Stimulated activated naive CD4-positive, alpha-beta T cell treated with Interleukin-2 at 50 U/mL for 16 hours (primary cell): ENCODE results near the gene ZNF841.
A peak's percentile ranks its signal among the peaks of the same experiment; 100 is the strongest.
"Not testable (repeated sequence)": the region's sequence is repeated elsewhere in the genome, so short reads cannot be mapped to it uniquely, and the experiment has no call there.

Experiments
- DNase-seq: peaks from one replicate; lab custom pipeline; 2025; lab: John Stamatoyannopoulos, UW

ZNF841 gene

DNA sequence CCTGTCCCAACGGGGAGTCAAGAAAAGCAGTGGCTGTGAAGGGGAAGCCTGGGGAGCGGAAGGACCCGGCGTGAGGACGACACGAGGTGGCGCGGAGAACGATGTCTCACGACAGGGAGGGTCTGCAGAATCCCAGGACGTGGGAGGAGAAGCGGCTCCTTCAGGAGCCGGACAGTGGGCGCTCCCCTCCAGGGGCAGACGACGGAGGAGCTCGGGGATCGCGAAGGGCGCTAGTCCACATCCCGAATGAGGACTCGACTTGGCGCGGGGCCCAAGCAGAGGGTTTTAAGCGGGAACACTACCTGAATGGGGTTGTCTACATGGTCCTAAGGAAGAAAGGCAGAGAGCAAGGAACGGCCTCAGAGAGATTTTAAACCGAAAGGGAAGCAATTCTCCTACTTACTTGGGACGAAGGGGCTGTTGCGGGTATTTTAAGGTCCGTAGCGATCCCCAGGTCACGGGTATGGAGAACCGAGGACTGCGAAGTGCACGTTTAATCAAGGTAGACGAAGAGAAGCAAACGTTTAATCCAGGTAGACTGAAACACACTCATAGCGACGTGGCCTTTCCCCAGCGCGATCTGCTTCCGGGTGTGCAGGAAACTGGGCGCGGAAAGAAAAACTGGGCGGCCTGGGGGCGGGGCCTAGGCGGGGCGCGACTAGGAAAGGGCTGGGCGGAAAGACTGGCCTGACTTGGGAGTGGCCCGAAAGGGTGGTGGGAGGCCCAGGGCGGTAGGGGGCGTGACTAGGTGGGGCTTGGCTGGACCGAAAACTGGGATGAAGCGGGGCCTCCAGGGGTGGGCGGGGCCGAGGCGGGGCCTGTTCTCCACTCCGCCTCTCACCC, at the start of gene ZNF841:
TSS of gene ZNF841 (minus strand) at position 594 of the 843 bp plus-strand sequence. CDS start 10,964 bp downstream, outside the sequence.
- DNase-seq, result peak; percentile 81

- DNase-seq, result no peak
These were observed 46.5 kb upstream of the ZNF841 start for GRCh38 chr19:52142001-52142595.

GRCh38 chr19:52141203-52141602, 45.6 kb upstream of the ZNF841 start:
- DNase-seq, result no peak

- DNase-seq, result peak; percentile 96
These were observed 44.6 kb upstream of the ZNF841 start for GRCh38 chr19:52140032-52140710.

- peak; percentile 76 for DNase-seq
These were observed 43.9 kb upstream of the ZNF841 start, which contains the start of gene ZNF616 for GRCh38 chr19:52139252-52140031. TSS of gene ZNF616 (minus strand) at chr19:52139938. CDS start at chr19:52130512, 9,426 bp downstream.

- no peak for DNase-seq
These were observed 43.4 kb upstream of the ZNF841 start for GRCh38 chr19:52138983-52139251.

DNA sequence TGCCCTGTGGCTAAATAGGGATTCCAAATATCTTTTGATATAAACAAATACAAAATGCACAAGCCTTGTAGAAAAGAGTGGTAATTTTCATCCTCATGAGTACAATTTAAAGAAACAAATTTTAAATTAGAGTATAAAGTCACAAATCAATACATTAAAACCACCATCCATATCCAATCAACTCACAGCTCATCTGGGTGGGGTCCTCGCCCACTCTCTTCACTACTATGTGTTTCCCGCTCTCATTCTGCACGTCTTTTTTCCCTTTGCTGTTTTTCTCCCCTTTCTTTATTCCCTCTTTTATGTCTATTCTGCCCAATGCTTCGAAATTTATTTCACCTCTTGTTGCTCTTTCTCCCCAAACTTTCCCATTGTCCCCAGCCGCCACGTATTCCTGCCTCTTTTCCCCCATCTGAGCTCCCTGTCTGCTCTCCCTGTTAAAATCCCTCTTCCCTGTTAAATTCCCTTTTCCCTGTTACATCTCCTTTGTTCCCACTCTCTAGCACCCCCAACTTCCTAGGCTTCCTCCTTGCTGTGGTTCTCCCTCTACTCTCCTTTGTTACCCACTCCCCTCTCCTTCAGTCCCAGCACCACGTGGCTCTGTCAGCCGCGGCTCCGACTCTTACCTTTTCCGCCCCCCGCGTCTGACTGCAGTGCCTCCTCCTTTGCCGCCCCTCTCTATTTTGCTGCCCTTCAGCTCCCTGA, 42.9 kb upstream of the ZNF841 start:
- DNase-seq, result no peak

- DNase-seq, result no peak
These were observed 24.7 kb upstream of the ZNF841 start for GRCh38 chr19:52120286-52120685.

DNA sequence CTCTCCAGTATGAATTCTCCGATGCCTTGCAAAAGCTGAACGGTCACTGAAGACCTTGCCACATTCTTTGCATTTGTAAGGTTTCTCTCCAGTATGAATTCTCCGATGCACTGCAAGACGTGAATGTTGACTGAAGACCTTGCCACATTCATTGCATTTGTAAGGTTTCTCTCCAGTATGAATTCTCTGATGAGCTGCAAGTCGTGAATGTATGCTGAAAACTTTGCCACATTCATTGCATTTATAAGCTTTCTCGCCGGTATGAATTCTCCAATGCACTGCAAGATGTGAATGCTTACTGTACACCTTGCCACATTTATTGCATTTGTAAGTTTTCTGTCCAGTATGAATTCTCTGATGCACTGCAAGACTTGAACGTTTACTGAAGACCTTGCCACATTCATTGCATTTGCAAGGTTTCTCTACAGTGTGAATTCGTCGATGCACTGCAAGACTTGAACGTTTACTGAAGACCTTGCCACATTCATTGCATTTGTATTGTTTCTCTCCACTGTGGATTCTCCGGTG, 20.0 kb upstream of the ZNF841 start:
- DNase-seq, result no peak

DNA sequence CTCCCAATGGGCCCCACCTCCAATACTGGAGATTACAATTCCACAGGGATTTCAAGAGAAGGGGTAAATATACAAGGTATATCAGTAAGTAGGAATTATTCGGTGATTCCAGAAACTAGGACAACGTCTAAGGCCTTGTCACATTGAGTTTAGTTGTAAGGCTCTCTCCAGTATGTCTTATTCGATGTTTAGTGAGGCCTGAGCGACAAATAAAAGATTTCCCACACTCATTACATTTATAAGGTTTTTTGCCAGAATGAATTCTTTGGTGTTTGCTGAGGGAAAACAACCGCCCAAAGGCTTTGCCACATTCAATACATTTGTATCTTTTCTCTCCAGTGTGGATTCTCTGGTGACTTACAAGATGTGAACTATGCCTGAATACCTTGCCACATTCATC, 19.1 kb upstream of the ZNF841 start:
- DNase-seq, result no peak

- no peak for DNase-seq
These were observed 17.1 kb upstream of the ZNF841 start for GRCh38 chr19:52112624-52113023.

GRCh38 chr19:52110780-52111179, 15.2 kb upstream of the ZNF841 start:
- DNase-seq, result no peak

DNA sequence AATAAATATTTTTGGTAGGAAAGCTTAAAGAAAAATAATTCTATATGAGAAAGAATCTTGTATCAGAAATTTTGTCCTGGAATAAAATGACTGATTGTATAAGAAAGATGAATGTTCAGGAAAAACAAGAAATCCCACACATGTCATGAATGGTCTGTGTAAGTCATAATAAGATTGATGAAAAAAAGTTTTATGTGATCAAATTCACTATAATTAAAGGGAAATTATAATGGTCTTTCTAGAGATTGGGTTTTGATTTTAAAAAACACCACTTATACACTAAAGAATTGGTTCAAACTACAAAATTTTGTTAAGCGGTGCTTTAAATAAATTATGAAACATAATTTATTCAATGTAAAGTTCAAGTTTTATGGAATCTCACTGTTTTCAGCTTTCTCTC, 7.2 kb upstream of the ZNF841 start:
- no peak for DNase-seq

GRCh38 chr19:52101866-52102562, 6.4 kb upstream of the ZNF841 start:
- no peak for DNase-seq

GRCh38 chr19:52099497-52100138, 4.1 kb upstream of the ZNF841 start:
- no peak for DNase-seq

DNA sequence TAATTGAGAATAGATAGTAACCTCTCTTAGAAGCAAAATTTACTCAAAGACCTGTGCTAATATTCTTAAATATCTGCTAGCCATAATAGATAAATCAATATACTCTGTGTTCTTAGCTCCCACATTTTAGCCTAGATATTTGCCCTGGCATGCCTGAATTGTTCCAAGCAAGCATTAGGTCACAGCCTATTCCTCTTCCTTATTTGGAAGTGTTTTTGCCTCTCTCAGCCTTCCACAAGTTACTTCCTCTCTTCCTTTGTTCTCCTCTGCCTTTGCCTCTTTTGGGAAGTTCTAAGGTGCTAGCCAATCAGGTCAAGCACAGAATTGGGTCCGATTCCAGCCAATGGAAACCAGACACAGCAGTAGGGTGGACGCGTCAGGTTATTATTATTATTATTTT, 851 bp upstream of the ZNF841 start:
- not testable (repeated sequence) for DNase-seq

DNA sequence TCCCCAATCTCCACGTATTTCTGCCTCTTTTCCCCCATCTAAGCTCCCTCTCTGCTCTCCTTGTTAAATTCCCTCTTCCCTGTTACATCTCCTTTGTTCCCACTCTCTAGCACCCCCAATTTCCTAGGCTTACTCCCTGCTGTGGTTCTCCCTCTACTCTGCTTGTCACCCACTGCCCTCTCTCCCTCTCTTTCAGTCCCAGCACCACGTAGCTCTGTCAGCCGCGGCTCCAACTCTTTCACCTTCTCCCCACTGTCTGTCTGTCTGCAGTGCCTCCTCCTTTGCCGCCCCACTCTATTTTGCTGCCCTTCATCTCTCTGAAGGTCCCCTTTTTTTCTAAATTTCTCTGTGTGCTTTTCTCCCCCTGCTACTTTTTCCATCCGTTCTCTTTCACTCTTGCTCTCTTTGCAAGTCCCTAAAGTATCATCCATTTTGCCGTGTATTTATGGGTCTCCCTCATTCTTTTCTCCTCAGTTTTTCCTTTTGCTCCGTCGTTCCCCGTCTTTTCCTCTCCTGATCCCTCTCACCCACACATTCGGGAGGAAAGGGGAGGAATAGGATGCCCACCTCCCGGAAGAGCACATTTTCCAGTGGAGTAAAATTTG, 937 bp downstream of the ZNF841 start:
- no peak for DNase-seq

DNA sequence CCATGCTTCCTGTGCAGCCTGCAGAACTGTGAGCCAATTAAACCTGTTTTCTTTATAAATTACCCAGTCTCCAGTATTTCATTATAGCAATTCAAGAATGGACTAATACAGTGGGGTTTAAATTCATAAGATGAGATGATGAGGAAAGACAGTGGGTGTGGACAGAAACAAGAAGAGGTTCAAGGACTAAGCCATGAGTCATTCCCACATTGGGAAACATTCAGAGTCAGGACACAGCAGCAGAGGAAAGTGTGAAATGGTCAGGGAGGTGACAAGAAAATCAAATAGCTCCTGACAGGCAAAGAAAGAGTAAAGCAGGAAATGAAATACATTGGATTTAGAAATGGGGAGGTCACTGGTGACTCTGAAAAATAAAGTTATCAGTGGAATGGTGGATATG, 9.1 kb downstream of the ZNF841 start:
- no peak for DNase-seq

DNA sequence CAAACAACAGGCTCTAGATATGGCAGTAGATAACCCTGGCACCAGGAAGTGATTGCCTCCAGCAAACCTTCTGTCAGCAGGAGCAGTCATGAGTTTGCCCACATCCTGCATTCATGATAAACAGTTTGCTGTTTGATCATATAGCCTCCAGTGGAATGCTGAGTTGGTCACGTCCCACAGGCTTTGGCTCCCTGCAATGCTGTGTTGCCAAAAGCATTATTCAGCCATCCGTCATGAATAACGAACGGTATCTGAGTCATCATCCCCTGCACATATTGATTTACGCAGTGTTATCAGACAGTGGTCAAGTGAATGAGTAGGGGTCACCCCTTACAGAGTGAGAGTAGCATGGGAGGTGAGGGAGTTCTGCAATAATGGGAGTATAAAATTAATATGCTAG, 25.1 kb downstream of the ZNF841 start:
- DNase-seq, result no peak

- no peak for DNase-seq
These were observed 25.9 kb downstream of the ZNF841 start for GRCh38 chr19:52069653-52070052.
